GM12874 (cell line): ENCODE data around the gene ADAMTS3.

ENCODE experiments used
- CTCF ChIP-seq: IDR thresholded peaks from 2 replicates; pipeline ENCODE4 v1.5.1; 2011; ENCODE audit warnings: low read depth, mild to moderate bottlenecking, control low read depth, low read length, moderate library complexity; ENCODE audit not compliant: insufficient read depth

The ADAMTS3 gene

GRCh38 chr4:72429397-72429889 lies 139.6 kb downstream of the ADAMTS3 start:
- no peak for TF ChIP-seq CTCF

- no peak for TF ChIP-seq CTCF
These were observed 142.0 kb downstream of the ADAMTS3 start for GRCh38 chr4:72427057-72427456.

GRCh38 chr4:72424006-72424405 lies 145.0 kb downstream of the ADAMTS3 start:
- TF ChIP-seq CTCF: no peak

- TF ChIP-seq CTCF: no peak
These were observed 146.6 kb downstream of the ADAMTS3 start for GRCh38 chr4:72422416-72422815.

GRCh38 chr4:72418458-72418857 lies 150.6 kb downstream of the ADAMTS3 start:
- no peak for TF ChIP-seq CTCF

GRCh38 chr4:72410158-72410557 lies 158.9 kb downstream of the ADAMTS3 start:
- no peak for TF ChIP-seq CTCF

GRCh38 chr4:72408568-72408967 lies 160.5 kb downstream of the ADAMTS3 start:
- no peak for TF ChIP-seq CTCF
